Effector memory CD4-positive, alpha-beta T cell (primary cell): ENCODE data around the gene ADAM10.

ENCODE experiments used
- DNase-seq, 3 donors: peaks; one replicate each; pipeline ENCODE4 v3.0.0-alpha.2; 2020
- H3K27ac ChIP-seq: 2 replicates; pipeline ENCODE4 v1.7.0; 2013; ENCODE audit warnings: mild to moderate bottlenecking, low read length, moderate library complexity; ENCODE audit not compliant: insufficient read depth, poor library complexity, severe bottlenecking
- H3K27me3 ChIP-seq: replicated peaks from 2 replicates; pipeline ENCODE4 v1.7.0; 2013; ENCODE audit warnings: mild to moderate bottlenecking, low read length; ENCODE audit not compliant: insufficient read depth, control insufficient read depth, poor library complexity, severe bottlenecking
- H3K36me3 ChIP-seq: 2 replicates; pipeline ENCODE4 v1.7.0; 2013; ENCODE audit warnings: mild to moderate bottlenecking, low read length, moderate library complexity; ENCODE audit not compliant: control insufficient read depth, insufficient read depth
- H3K4me1 ChIP-seq: 2 replicates; pipeline ENCODE4 v1.7.0; 2013; ENCODE audit warnings: low read length, mild to moderate bottlenecking; ENCODE audit not compliant: control insufficient read depth, insufficient read depth, poor library complexity, severe bottlenecking
- H3K4me3 ChIP-seq: 2 replicates; pipeline ENCODE4 v1.7.0; 2013; ENCODE audit warnings: low read length, low read depth, mild to moderate bottlenecking; ENCODE audit not compliant: insufficient read depth, poor library complexity, severe bottlenecking
- H3K9me3 ChIP-seq: 2 replicates; pipeline ENCODE4 v1.7.0; 2013; ENCODE audit warnings: mild to moderate bottlenecking, low read length, moderate library complexity; ENCODE audit not compliant: control insufficient read depth
- total RNA-seq, 3 donors: gene quantifications; one replicate each; lab custom pipeline; 2026; lab: John Stamatoyannopoulos, UW

Gene ADAM10, protein sequence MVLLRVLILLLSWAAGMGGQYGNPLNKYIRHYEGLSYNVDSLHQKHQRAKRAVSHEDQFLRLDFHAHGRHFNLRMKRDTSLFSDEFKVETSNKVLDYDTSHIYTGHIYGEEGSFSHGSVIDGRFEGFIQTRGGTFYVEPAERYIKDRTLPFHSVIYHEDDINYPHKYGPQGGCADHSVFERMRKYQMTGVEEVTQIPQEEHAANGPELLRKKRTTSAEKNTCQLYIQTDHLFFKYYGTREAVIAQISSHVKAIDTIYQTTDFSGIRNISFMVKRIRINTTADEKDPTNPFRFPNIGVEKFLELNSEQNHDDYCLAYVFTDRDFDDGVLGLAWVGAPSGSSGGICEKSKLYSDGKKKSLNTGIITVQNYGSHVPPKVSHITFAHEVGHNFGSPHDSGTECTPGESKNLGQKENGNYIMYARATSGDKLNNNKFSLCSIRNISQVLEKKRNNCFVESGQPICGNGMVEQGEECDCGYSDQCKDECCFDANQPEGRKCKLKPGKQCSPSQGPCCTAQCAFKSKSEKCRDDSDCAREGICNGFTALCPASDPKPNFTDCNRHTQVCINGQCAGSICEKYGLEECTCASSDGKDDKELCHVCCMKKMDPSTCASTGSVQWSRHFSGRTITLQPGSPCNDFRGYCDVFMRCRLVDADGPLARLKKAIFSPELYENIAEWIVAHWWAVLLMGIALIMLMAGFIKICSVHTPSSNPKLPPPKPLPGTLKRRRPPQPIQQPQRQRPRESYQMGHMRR
- 124 to 206 (median 147) reads per million in 3 donors for total RNA-seq

DNA sequence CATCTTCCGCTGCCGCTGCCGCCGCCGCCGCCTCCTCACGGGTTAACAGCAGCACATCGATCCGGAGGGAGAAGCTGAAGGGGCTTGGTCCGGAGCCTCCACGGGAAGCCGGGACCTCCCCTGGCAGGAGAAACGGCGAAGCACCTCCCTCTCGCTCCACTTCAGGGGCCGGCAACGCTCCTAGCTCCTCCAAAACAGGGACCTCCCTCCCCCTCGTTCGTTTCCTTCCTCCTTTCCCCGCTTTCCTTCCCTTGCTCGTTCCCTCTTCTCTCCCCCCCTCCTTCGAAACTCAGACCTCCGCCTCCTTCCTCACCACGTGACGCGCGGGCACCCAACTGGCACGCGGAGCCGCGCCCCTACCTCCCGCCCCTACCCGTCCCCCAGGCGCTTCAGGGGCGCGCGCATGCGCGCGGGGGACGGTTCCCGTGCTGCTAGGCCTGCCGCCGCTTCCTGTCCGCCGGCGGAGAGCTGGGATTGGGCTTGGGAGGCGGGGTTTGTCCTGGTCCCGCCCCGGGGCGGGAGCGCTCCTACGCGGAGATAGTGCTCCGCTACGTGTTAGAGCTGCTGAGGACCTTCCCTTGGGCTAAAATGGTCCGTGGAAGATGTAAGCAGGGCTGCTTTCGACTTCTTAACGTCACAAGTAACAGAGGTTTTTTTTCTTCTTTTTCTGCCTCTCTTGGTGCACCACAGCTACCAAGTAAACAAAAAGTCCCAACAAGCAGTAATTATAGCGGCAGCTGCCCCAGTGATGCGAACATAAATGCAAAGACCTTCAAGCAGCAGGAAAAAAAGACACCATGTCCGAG, at the start of gene ADAM10:
TSS of gene ADAM10 (minus strand) at position 176 of the 806 bp plus-strand sequence. CDS start at position 3, 173 bp downstream.
- Histone ChIP-seq H3K4me1 (peaks cover 8% of the 10 kb centered on the region), H3K36me3 (no peaks in the 10 kb centered on the region), H3K4me3 (peak within 1 kb of the TSS; percentile 100), H3K9me3 (no peaks in the 10 kb centered on the region), H3K27ac (peak within 1 kb of the TSS; percentile 81), H3K27me3 (no peaks in the 10 kb centered on the region)
- peak; percentile 98 for DNase-seq

DNA sequence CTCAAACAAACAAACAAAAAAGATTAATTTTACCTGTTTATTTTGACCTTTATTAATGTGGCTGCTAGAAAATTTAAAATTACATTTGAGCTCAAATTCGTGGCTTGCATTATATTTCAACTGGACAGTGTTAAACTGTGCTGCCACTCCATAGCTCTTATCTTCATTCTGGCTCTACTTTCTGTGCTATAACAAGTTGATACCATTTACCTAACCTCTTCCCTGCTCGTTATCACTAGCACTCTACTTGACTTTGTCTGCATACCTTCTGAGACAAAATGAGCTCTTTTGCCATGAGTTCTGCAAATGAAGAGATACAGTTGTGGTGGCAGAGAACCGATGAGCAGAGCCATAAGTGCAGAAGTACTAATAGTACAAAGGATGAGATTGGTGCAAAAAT, 48.0 kb upstream of the ADAM10 start:
- H3K4me3 ChIP-seq, result no peak overlapping the region
- no peak overlapping the region for H3K27ac ChIP-seq
- H3K9me3 ChIP-seq, result no peaks in the 10 kb centered on the region
- H3K36me3 ChIP-seq, result no peaks in the 10 kb centered on the region
- H3K4me1 ChIP-seq, result peaks cover 4% of the 10 kb centered on the region
- no peaks in the 10 kb centered on the region for H3K27me3 ChIP-seq
- DNase-seq, result no peak

DNA sequence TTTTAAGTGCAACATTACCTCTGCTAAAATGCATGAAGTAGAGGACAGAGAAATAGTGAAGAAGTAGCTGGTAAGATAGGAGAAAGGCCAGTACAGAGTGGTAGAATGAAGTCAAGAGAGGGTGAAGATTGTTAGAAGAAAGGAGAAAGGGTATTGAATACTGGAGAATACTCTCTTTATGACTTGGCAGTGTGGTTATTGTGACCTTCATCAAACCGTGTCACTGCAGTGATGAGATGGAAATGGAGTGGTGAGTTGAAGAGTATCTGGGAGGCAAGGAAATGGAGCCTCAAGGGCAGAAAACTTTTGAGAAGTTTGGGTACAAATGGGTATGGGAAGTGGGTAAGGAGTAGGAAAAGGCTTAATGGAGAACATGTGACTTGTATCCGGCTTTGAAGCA, 46.3 kb upstream of the ADAM10 start:
- no peaks in the 10 kb centered on the region for H3K27me3 ChIP-seq
- H3K9me3 ChIP-seq, result no peaks in the 10 kb centered on the region
- H3K36me3 ChIP-seq, result no peaks in the 10 kb centered on the region
- H3K27ac ChIP-seq, result no peak overlapping the region
- no peak overlapping the region for H3K4me3 ChIP-seq
- H3K4me1 ChIP-seq, result peaks cover 4% of the 10 kb centered on the region
- no peak for DNase-seq

DNA sequence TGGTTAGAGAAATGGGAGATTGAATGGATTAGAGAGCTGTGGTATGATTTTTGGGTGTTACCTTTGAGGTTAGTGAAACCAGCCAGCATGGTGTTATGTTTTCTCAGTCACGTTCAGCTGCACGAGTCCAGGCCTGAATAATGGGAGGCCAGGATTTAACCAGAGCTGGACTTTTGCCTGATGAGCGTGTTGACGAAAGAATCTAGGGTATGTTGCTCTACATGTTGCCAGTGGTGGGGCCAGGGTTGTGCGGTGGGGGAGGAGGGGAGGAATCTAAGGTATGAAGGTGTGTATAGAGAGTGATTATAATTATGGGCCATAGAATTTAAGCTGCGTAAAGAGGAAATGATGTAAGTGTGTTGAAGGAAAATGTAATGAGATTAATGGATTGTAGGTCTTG, 44.4 kb upstream of the ADAM10 start:
- DNase-seq, result no peak
- H3K9me3 ChIP-seq, result no peaks in the 10 kb centered on the region
- no peaks in the 10 kb centered on the region for H3K4me1 ChIP-seq
- H3K36me3 ChIP-seq, result no peaks in the 10 kb centered on the region
- no peaks in the 10 kb centered on the region for H3K27me3 ChIP-seq
- H3K4me3 ChIP-seq, result no peak overlapping the region
- H3K27ac ChIP-seq, result no peak overlapping the region

DNA sequence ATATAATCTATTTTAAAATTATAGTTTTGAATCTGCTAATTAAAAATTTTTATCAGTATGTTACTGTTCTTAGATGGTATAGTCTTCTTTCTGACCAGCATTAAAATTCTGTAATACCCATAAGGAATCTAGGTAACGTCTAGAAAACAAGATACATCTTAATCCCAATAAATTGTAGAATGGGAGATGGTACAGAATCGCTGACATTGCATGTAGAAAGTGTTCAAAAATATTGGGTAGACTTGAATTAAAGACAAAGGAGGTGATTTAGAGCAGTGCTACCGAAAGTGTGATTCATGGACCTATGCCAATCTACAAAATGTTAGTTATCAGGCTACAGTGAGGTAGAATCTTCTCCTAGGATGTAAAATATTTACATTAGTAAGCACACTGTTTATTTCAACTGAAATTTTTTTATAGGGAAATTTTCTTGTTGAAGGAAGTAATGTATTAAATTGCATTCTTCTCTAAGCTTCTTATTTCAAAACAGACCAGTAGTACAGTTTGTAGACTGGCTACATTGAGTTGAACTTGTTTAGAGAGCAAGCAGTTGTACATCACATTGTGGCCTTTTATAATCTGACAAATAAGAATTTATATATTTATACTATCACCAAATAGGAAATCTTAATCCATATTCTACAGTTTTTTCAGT, 38.7 kb upstream of the ADAM10 start:
- no peaks in the 10 kb centered on the region for H3K4me1 ChIP-seq
- H3K36me3 ChIP-seq, result peaks cover 4% of the 10 kb centered on the region
- no peaks in the 10 kb centered on the region for H3K27me3 ChIP-seq
- H3K9me3 ChIP-seq, result no peaks in the 10 kb centered on the region
- no peak overlapping the region for H3K27ac ChIP-seq
- no peak for DNase-seq
- no peak overlapping the region for H3K4me3 ChIP-seq

DNA sequence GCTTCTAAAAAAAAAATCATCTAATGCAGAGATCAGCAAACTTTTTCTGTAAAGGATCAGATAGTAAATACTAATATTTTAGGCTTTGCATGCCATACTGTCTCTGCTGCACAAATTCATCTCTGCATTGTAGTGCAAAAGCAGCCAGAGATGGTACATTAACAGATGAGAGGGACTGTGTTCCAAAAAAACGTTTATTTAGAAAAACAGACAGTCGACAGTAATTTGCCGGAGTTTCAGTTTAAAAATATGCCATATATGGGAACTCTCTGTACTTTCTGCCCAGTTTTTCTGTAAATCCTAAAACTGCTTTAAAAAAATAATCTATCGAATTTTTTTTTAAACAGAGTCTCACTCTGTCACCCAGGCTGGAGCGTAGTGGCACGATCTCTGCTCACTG, 35.8 kb upstream of the ADAM10 start:
- no peak for DNase-seq
- Histone ChIP-seq H3K27ac (no peak overlapping the region), H3K36me3 (peaks cover 4% of the 10 kb centered on the region), H3K4me3 (no peak overlapping the region), H3K27me3 (no peaks in the 10 kb centered on the region), H3K9me3 (no peaks in the 10 kb centered on the region), H3K4me1 (no peaks in the 10 kb centered on the region)

DNA sequence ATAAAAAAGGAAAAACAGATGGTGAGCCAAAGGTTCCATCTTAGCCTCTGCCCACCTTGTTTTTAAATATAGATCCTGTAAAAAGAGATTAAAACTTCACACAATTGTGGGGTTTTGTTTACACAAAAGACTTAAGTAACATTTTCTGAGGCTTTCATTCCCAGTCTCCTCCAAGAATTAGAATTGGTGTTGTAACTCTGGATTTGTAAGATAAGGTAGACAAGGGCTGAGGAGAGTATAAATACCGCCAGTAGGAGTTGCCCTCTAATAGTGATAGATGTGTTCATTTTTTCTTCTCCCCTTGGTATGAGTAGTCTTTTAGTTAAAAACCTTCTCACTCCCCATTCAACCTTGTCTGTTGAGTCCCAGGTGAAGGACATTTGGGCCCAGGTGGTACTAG, 30.0 kb upstream of the ADAM10 start:
- Histone ChIP-seq H3K4me1 (no peaks in the 10 kb centered on the region), H3K27ac (no peak overlapping the region), H3K4me3 (no peak overlapping the region), H3K27me3 (no peaks in the 10 kb centered on the region), H3K36me3 (no peaks in the 10 kb centered on the region), H3K9me3 (no peaks in the 10 kb centered on the region)
- no peak for DNase-seq

DNA sequence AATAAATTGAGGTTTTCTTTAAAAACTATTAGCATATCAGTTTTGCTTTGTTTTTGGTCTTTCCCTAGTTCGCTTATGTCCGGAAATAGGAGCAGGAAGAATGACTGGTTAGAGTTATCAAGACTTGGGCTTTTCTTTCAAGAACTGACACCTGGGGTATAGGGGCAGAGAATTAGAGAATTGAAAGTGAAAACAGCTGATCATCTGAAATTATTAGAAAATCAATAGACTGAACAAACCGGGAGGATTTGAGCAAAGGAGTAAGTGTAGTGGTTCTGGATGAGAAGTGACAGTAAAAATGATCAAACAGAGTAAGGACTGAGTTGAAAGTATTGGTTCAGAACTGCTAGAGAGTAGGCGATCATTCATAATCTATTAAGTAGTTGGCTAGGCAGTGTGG, 27.6 kb upstream of the ADAM10 start:
- Histone ChIP-seq H3K27me3 (no peaks in the 10 kb centered on the region), H3K4me3 (no peak overlapping the region), H3K4me1 (peaks cover 13% of the 10 kb centered on the region), H3K27ac (no peak overlapping the region), H3K36me3 (no peaks in the 10 kb centered on the region), H3K9me3 (no peaks in the 10 kb centered on the region)
- DNase-seq, result no peak

DNA sequence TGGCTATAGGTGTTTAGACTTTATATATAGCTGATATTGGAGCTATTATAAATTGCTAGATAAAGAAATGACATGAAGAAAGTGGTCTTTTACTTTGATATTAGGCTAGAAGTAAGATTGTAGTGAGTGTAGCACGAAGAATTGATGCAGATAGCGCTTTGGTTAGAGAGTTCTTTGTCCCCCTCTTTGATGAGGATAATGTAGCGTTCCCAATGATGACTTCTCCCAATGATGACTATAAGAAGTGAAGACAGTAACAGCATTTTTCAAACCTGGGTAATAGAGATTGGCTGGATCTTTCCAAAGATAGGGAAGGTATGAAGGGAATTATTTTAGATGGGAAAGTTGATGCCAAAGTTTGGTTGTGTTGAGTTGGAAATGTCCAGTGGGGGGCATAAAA, 25.9 kb upstream of the ADAM10 start:
- Histone ChIP-seq H3K27ac (no peak overlapping the region), H3K27me3 (no peaks in the 10 kb centered on the region), H3K4me1 (peaks cover 13% of the 10 kb centered on the region), H3K4me3 (no peak overlapping the region), H3K9me3 (no peaks in the 10 kb centered on the region), H3K36me3 (no peaks in the 10 kb centered on the region)
- no peak for DNase-seq
